ENCODE data around the gene RNF222.
"Not testable (repeated sequence)": the region's sequence is repeated elsewhere in the genome, so short reads cannot be mapped to it uniquely, and the experiment has no call there.

The RNF222 gene

GRCh38 chr17:8382880-8383142 is 14.8 kb downstream of the RNF222 start:
- no peak for DNase-seq (ENCODE audit: low read depth)
- H3K4me3 ChIP-seq (ENCODE audit: low read length), result peak overlapping the region; percentile 98
- TF ChIP-seq CTCF (IDR thresholded peaks at IDR 0.05; ENCODE audit: insufficient read depth, low read depth, low read length, missing control alignments), result no peak

- no peak for TF ChIP-seq CTCF (IDR thresholded peaks at IDR 0.05; ENCODE audit: insufficient read depth, low read depth, low read length, missing control alignments)
- DNase-seq (ENCODE audit: low read depth), result no peak
- H3K4me3 ChIP-seq (ENCODE audit: low read length), result peak overlapping the region; percentile 98
Observed at GRCh38 chr17:8382052-8382879, 15.4 kb downstream of the RNF222 start.

GRCh38 chr17:8380049-8380448 is 17.6 kb downstream of the RNF222 start:
- TF ChIP-seq CTCF (IDR thresholded peaks at IDR 0.05; ENCODE audit: insufficient read depth, low read depth, low read length, missing control alignments), result no peak
- no peak for DNase-seq (ENCODE audit: low read depth)
- H3K4me3 ChIP-seq (ENCODE audit: low read length), result peak overlapping the region; percentile 0

GRCh38 chr17:8378117-8378516 is 19.5 kb downstream of the RNF222 start:
- H3K4me3 ChIP-seq (ENCODE audit: low read length); DNase-seq (ENCODE audit: low read depth): not testable (repeated sequence)

GRCh38 chr17:8377422-8377821 is 20.2 kb downstream of the RNF222 start:
- H3K4me3 ChIP-seq (ENCODE audit: low read length), result no peak overlapping the region
- TF ChIP-seq CTCF (IDR thresholded peaks at IDR 0.05; ENCODE audit: insufficient read depth, low read depth, low read length, missing control alignments), result no peak
- DNase-seq (ENCODE audit: low read depth), result no peak

GRCh38 chr17:8376271-8377067 is 21.2 kb downstream of the RNF222 start, which contains the start of gene KRABD2:
Gene KRABD2 (minus strand): TSS chr17:8376704.
- peak within 1 kb of the TSS; percentile 71 for H3K4me3 ChIP-seq (ENCODE audit: low read length)
- peak; percentile 82 for DNase-seq (ENCODE audit: low read depth)
- TF ChIP-seq CTCF (IDR thresholded peaks at IDR 0.05; ENCODE audit: insufficient read depth, low read depth, low read length, missing control alignments), result peak; percentile 64

GRCh38 chr17:8375738-8376259 is 21.8 kb downstream of the RNF222 start:
- peak; percentile 36 for DNase-seq (ENCODE audit: low read depth)
- H3K4me3 ChIP-seq (ENCODE audit: low read length), result peak overlapping the region; percentile 71
- no peak for TF ChIP-seq CTCF (IDR thresholded peaks at IDR 0.05; ENCODE audit: insufficient read depth, low read depth, low read length, missing control alignments)

- DNase-seq (ENCODE audit: low read depth), result not testable (repeated sequence)
Observed at GRCh38 chr17:8373856-8374255, 23.8 kb downstream of the RNF222 start.

More at GRCh38 chr17:8373856-8374255, 23.8 kb downstream of the RNF222 start:
- H3K4me3 ChIP-seq (ENCODE audit: low read length), result not testable (repeated sequence)

All from epithelial cell of esophagus (primary cell).